PC-9 (cell line): ENCODE data around the gene ALDH3A1.

Experiments
- CTCF ChIP-seq: fragments of 200-600 bp; sonication (generic); conservative IDR thresholded peaks from 2 replicates; pipeline ENCODE4 v1.6.1; 2017; ENCODE audit warnings: mixed run types, antibody characterized with exemption, mild to moderate bottlenecking, moderate library complexity
- EZH2 ChIP-seq: fragments of 200-600 bp; sonication (generic); IDR thresholded peaks from 2 replicates; pipeline ENCODE4 v1.8.0; 2017; ENCODE audit warnings: antibody characterized with exemption, low read depth

DNA sequence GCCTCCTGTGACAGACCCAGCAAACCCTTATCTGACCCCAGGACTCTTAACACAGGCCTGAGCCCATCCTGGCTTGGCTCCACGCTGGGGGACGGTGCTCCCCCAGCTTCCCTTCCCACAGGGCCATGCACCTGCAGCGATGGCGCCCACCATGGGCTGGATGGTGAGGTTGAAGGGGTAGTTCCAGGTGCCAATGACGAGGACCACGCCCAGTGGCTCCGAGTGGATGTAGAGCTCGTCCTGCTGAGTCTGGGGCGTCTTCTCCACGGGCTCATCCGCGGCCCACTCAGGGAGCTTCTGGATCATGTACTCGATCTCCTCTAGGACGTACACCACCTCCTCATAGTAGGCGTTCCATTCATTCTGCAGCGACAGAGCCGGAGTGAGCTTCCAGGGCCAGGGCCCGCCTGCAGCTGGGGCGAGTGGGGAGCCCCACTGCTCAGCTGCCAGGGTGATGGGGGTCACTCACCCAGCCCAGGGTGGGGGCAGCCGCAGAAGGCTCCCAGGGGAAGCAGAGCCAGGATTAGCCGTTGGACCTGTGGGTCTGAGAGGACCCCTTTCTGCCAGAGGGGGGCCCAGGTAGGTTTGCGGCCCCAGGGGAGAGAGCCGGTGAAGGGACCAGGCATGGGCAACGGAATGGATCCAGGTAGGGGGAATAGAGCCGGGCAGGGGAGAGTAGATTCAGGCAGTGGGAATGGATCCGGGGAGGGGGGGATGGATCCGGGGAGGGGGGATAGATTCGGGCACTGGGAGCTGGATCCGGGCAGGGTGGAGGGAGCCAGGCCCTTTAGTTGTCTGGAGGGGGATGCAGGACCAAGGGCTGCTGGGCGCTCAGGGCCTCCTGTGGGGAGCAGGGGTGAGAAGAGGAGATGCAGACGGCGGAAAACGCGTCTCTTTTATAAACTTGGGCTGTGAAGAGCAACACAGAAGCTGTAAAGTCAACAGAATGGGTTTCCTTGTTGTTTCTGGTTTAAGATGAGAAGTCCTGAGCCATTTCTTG, 4.7 kb downstream of the ALDH3A1 start:
- no peak for TF ChIP-seq CTCF
- no peak for TF ChIP-seq EZH2
